PC-9 (cell line): ENCODE results near the gene CCNL2.
"Not testable (repeated sequence)": the region's sequence is repeated elsewhere in the genome, so short reads cannot be mapped to it uniquely, and the experiment has no call there.

Experiments
- CTCF ChIP-seq: fragments of 200-600 bp; sonication (generic); conservative IDR thresholded peaks from 2 replicates; pipeline ENCODE4 v1.6.1; 2017; ENCODE audit warnings: mixed run types, antibody characterized with exemption, mild to moderate bottlenecking, moderate library complexity
- EZH2 ChIP-seq: fragments of 200-600 bp; sonication (generic); IDR thresholded peaks from 2 replicates; pipeline ENCODE4 v1.8.0; 2017; ENCODE audit warnings: antibody characterized with exemption, low read depth

- TF ChIP-seq CTCF, EZH2: not testable (repeated sequence)
Measured at GRCh38 chr1:1402901-1403392, 3.8 kb upstream of the CCNL2 start.
